Naive B cell (primary cell): ENCODE results near the gene DNAAF2. TPM values are rescaled to one million over a fixed set of nuclear protein-coding genes. Genes with fewer than 3 reads are reported as not detected.

Experiments
- ATAC-seq, 2 donors: fragments of 150-1000 bp; cut with Tn5 transposase; 2 replicates each; pipeline ENCODE4 v1.10.0; 2021; ENCODE audit warnings: low read depth in 2 of 2, mild to moderate bottlenecking in 2 of 2, moderate library complexity in 2 of 2
- DNase-seq: peaks from one replicate; pipeline ENCODE4 v3.0.0; 2022
- H3K27ac Mint-ChIP-seq, 6 donors: one replicate each; pipeline ENCODE4 v1.8.0; 2020 to 2022; ENCODE audit warnings: mild to moderate bottlenecking in 6 of 6, mixed read lengths in 6 of 6, moderate library complexity in 5 of 6, inconsistent platforms in 2 of 6
- H3K27me3 Mint-ChIP-seq, 3 donors: one replicate each; pipeline ENCODE4 v1.8.0; 2021 to 2022; ENCODE audit warnings: mixed read lengths in 3 of 3, mild to moderate bottlenecking in 1 of 3
- H3K36me3 Mint-ChIP-seq, 2 donors: one replicate each; pipeline ENCODE4 v1.8.0; 2020 to 2022; ENCODE audit warnings: mixed read lengths in 2 of 2, inconsistent platforms in 1 of 2, mild to moderate bottlenecking in 1 of 2
- H3K4me1 Mint-ChIP-seq, 3 donors: one replicate each; pipeline ENCODE4 v1.8.0; 2020 to 2022; ENCODE audit warnings: mixed read lengths in 3 of 3, inconsistent platforms in 1 of 3, mild to moderate bottlenecking in 1 of 3, moderate library complexity in 1 of 3
- H3K4me3 Mint-ChIP-seq, 8 donors: one replicate each; pipeline ENCODE4 v1.8.0; 2020 to 2022; ENCODE audit warnings: mild to moderate bottlenecking in 8 of 8, mixed read lengths in 8 of 8, moderate library complexity in 8 of 8, inconsistent platforms in 2 of 8
- H3K9me3 Mint-ChIP-seq, 7 donors: one replicate each; pipeline ENCODE4 v1.8.0; 2020 to 2022; ENCODE audit warnings: mixed read lengths in 7 of 7, mild to moderate bottlenecking in 5 of 7, inconsistent platforms in 2 of 7, moderate library complexity in 1 of 7
- polyA plus RNA-seq, 6 donors: library from polyadenylated mRNA; unstranded; fragments of 300-500 nt; fragmentation: Illumina TruSeq; gene quantifications; one replicate each; pipeline ENCODE4 v1.2.3, GENCODE V29; 2021; ENCODE audit warnings: low read depth in 6 of 6

DNAAF2 gene
- polyA plus RNA-seq, 6 donors from 2014 or later, result 16.1 to 28.3 (median 24.8) TPM

DNA sequence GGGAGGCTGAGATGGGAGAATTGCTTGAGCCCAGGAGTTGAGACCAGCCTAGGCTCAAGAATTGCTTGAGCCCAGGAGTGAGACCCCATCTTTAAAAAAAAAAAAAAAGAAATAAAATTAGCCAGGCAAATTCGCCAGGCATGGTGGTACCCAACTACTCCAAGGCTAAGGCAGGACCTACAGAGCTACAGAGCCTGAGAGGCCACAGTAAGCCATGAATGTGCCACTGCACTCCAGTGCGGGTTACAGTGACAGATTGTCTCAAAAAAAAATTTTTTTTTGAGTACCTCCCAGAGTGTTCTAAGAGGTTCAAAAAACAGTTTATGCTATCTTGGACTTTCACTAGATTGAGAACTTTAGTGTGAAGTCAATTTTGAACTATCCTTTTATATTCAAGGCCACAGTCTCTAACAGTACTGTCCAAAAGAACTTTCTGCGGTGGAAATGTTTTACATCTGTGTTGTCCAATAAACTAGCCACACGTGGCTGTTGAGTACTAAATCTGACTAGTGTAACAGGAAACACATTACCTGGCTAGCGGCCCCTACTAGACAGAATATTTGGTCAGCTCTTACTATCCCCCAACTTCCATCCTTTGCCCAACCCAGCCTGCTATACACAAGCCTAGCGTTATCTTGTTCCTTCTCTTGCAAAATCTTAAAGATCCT is 17.1 kb downstream of the DNAAF2 start:
- H3K36me3 Mint-ChIP-seq, result peaks cover 5 to 12% of the 10 kb centered on the region in 2 donors
- peak overlapping the region in 3 of 8 donors; percentile 1 to 99 (median 96) for H3K4me3 Mint-ChIP-seq
- peaks cover 31 to 39% (median 33%) of the 10 kb centered on the region in 3 donors for H3K4me1 Mint-ChIP-seq
- H3K9me3 Mint-ChIP-seq, result no peaks in the 10 kb centered on the region
- DNase-seq (no peak), ATAC-seq (no peak)
- H3K27me3 Mint-ChIP-seq, result no peaks in the 10 kb centered on the region
- H3K27ac Mint-ChIP-seq, result peak overlapping the region in 3 of 6 donors; percentile 21 to 97 (median 93)

DNA sequence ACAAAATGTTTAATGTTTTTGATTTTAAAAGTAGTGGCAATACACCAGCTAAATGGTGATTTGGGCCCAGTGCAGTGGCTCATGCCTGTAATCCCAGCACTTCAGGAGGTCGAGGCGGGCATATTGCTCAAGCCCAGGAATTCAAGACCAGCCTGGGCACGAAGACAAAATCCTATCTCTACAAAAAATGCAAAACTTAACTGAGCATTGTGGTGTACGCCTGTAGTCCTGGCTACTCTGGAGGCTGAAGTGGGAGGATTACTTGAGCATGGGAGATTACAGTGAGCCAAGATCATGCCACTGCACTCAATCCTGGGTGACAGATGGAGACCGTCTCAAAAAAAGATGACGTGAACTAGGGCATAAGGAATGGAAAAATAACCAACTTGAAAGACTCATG is 19.3 kb downstream of the DNAAF2 start:
- ATAC-seq, result no peak
- Mint-ChIP-seq H3K4me3 (peak overlapping the region in 1 of 8 donors; percentile 5), H3K9me3 (no peaks in the 10 kb centered on the region), H3K4me1 (peaks cover 19 to 27% (median 19%) of the 10 kb centered on the region in 3 donors), H3K27ac (no peak overlapping the region), H3K36me3 (peaks cover 5 to 12% of the 10 kb centered on the region in 2 donors), H3K27me3 (no peaks in the 10 kb centered on the region)
- no peak for DNase-seq

DNA sequence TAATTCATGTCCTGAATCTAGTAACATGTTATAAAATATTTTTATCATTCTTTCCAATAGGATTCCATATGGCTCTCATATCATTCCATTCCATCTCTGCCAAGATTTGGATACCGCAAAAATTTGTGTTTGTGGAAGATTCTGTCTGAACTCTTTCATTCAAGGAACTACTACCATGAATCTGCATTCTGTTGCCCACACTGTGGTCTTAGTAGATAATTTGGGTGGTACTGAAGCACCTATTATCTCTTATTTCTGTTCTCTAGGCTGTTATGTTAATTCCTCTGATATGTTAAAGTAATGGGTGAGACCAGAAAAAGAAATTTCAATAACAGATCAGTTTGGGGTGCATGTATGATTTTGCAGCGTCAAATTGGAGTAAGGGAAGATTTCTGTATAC is 20.8 kb downstream of the DNAAF2 start:
- no peak overlapping the region for H3K27ac Mint-ChIP-seq
- peaks cover 10 to 16% (median 12%) of the 10 kb centered on the region in 3 donors for H3K4me1 Mint-ChIP-seq
- H3K9me3 Mint-ChIP-seq, result no peaks in the 10 kb centered on the region
- no peaks in the 10 kb centered on the region for H3K27me3 Mint-ChIP-seq
- H3K4me3 Mint-ChIP-seq, result no peak overlapping the region
- ATAC-seq (no peak), DNase-seq (no peak)
- peaks cover 5 to 12% of the 10 kb centered on the region in 2 donors for H3K36me3 Mint-ChIP-seq

DNA sequence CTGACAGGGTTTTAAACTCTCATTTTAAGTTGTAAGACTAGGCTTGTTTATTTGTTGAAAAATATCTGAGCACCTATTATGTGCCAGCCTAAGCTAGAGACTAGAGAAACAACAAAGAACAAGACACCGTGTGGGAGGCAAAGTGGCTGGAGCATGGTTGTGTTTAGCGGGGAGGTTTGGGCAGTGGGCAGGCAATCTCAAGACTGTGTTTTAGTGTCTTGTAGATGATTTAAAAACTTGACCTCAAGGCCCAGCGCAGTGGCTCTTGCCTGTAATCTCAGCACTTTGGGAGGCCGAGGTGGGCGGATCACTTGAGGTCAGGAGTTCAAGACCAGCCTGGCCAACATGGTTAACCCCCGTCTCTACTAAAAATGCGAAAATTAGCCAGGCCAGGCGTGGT is 22.4 kb downstream of the DNAAF2 start:
- DNase-seq (no peak), ATAC-seq (no peak)
- no peaks in the 10 kb centered on the region for H3K9me3 Mint-ChIP-seq
- peaks cover 0 to 5% (median 0%) of the 10 kb centered on the region in 3 donors for H3K4me1 Mint-ChIP-seq
- H3K4me3 Mint-ChIP-seq, result no peak overlapping the region
- no peak overlapping the region for H3K27ac Mint-ChIP-seq
- no peaks in the 10 kb centered on the region for H3K36me3 Mint-ChIP-seq
- no peaks in the 10 kb centered on the region for H3K27me3 Mint-ChIP-seq

DNA sequence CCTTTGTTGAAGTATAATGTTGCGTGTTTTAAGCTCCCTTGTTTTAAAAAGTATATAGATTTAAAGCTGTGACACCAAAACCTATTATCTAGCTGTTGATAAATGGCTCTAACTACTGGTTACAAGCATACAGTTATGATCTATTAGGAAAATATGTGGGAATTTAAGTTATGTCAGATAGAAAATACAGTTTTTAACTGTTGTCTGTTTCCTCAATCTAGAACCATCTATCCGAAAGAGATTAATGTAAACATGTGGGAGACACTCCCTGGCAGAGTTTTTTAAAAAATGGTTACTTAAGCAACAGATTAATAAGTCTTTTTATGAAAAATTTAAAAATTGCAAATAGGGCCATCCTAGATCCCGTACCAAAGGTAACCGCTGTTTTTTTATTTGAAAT is 22.8 kb downstream of the DNAAF2 start:
- Mint-ChIP-seq H3K9me3 (no peaks in the 10 kb centered on the region), H3K4me1 (peaks cover 0 to under 1% (median 0%) of the 10 kb centered on the region in 3 donors), H3K4me3 (no peak overlapping the region), H3K27me3 (no peaks in the 10 kb centered on the region), H3K36me3 (no peaks in the 10 kb centered on the region), H3K27ac (no peak overlapping the region)
- ATAC-seq (no peak), DNase-seq (no peak)

DNA sequence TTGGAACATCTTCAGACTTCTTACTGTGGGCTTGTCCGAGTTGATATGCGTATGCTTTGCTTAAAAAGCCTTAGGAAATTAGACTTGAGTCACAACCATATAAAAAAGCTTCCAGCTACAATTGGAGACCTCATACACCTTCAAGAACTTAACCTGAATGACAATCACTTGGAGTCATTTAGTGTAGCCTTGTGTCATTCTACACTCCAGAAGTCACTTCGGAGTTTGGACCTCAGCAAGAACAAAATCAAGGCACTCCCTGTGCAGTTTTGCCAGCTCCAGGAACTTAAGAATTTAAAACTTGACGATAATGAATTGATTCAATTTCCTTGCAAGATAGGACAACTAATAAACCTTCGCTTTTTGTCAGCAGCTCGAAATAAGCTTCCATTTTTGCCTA is 27.5 kb downstream of the DNAAF2 start:
- Mint-ChIP-seq H3K36me3 (no peaks in the 10 kb centered on the region), H3K4me1 (peaks cover 0 to 4% (median 0%) of the 10 kb centered on the region in 3 donors), H3K4me3 (no peak overlapping the region), H3K9me3 (no peaks in the 10 kb centered on the region), H3K27ac (no peak overlapping the region), H3K27me3 (no peaks in the 10 kb centered on the region)
- ATAC-seq (no peak), DNase-seq (no peak)

DNA sequence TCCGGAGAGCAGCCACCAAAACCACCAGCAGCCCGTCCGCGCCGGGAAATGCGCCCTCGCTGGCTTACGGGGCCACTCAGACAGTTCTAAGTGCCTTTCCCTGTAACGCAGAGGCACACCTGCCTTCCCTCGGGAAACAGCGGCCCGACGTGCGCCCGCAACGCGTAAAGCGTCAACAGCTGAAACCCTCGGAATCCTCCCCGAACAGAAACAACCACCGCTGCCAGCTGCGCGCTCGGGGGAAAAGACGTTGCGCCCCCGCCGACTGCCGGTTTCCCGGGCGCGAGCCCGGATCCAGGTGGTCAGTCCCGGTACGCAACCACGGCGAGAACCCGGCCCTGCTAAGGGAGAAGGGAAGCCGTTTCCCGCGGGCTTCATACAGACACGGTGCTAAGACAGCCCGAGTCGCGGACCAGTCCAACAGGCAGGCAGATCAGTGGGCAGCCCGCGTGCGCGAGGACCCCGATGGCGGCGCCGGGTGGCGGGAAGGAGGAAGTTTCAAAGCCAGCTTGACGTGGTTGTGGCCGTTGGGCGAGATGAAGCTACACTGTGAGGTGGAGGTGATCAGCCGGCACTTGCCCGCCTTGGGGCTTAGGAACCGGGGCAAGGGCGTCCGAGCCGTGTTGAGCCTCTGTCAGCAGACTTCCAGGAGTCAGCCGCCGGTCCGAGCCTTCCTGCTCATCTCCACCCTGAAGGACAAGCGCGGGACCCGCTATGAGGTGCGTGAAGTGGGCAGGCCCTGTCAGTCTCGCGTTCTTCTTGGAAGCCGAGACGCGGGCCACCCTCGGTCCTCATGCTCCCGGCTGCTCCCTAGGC is 36.4 kb downstream of the DNAAF2 start, which contains the start of gene LRR1:
TSS of gene LRR1 (plus strand) at position 456 of the 816 bp plus-strand sequence. CDS start at position 537, 81 bp downstream.
- H3K4me1 Mint-ChIP-seq, result peaks cover 23 to 58% (median 46%) of the 10 kb centered on the region in 3 donors

DNA sequence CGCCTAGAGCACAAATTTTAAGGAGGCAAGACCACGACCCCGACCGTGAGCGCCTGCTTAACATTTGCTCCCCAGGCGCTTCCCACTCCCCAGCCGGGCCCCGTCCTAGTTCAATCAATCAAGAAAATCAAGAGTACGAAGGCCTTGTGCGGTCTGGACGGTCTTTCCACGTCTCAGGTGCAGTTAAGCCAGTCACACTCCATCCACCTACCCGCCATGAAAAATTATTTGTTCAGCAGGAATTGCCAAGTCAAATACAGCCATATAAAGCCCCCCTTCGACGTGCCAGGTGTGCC is 36.9 kb downstream of the DNAAF2 start:
- Mint-ChIP-seq H3K27ac (peak overlapping the region; percentile 96 to 100 (median 99)), H3K4me1 (peaks cover 23 to 58% (median 46%) of the 10 kb centered on the region in 3 donors), H3K27me3 (no peaks in the 10 kb centered on the region), H3K9me3 (no peaks in the 10 kb centered on the region), H3K36me3 (no peaks in the 10 kb centered on the region), H3K4me3 (peak overlapping the region; percentile 94 to 100 (median 98))
- DNase-seq (no peak), ATAC-seq (no peak)

More for the DNA sequence above, 36.4 kb downstream of the DNAAF2 start, which contains the start of gene LRR1:
- H3K9me3 Mint-ChIP-seq, result no peaks in the 10 kb centered on the region
- H3K27me3 Mint-ChIP-seq, result no peaks in the 10 kb centered on the region
- H3K27ac Mint-ChIP-seq, result peak within 1 kb of the TSS; percentile 96 to 100 (median 99)
- peak; percentile 69 to 70 for ATAC-seq
- peak; percentile 94 for DNase-seq
- no peaks in the 10 kb centered on the region for H3K36me3 Mint-ChIP-seq
- peak within 1 kb of the TSS; percentile 94 to 100 (median 98) for H3K4me3 Mint-ChIP-seq

DNA sequence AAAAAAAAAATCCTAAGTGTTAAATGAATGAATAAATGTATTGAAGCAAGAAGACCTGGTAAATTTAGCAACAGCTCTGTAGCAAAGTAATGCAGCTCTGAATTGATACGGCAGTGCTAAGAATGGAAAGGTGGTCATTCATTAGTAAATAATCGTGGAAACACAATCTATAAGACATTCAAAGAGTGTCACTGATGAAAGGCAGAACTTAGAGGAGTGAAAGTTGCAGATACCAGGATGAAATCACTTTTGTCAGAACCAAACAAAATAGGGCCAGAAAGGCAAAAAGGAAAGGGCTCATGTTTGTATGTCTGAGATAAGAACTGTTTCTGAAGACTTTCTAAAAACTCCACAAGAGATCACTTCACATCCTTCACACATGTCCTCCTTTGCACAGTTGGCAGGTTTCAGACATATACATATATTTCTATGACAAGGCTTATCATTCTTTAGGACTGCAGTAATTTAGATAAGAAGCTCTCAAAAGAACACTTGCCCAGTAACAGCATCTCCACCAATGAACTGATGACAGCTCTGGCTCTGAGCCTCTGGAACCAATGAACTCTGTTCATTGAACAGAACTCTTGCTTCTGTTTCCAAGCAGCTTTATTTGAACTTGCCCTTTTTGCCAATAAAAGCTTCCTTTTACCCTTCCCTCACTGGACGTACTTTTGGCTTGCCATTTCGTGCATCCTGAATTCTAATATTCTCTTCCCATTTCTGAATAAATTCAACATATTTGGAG is 40.5 kb downstream of the DNAAF2 start:
- Mint-ChIP-seq H3K27ac (peak overlapping the region in 4 of 6 donors; percentile 84 to 99 (median 90)), H3K4me3 (peak overlapping the region in 5 of 8 donors; percentile 6 to 99 (median 46)), H3K9me3 (no peaks in the 10 kb centered on the region), H3K36me3 (no peaks in the 10 kb centered on the region), H3K27me3 (no peaks in the 10 kb centered on the region), H3K4me1 (peaks cover 18 to 52% (median 40%) of the 10 kb centered on the region in 3 donors)
- ATAC-seq (peak in 1 of 2 donors; percentile 17), DNase-seq (peak; percentile 33)

DNA sequence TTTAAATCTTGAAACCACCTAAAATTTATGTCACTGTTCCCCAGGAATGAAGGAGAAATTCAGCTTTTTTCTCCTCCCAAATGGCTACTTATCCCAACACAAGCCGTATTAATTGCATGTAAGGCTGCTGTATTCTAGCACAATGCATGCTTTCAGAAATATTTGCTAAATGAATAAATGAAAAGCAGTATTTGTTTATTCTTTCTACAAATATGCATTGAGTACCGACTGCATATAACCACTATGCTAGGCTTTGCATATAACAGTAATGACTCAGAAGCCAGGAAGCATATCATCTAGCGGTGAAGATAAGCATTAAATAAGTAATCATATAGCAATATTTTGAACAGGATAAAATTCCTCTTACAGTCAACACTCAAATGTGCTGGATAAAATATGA is 42.0 kb downstream of the DNAAF2 start:
- no peaks in the 10 kb centered on the region for H3K9me3 Mint-ChIP-seq
- peak overlapping the region in 1 of 8 donors; percentile 18 for H3K4me3 Mint-ChIP-seq
- H3K27me3 Mint-ChIP-seq, result no peaks in the 10 kb centered on the region
- peak overlapping the region in 1 of 6 donors; percentile 96 for H3K27ac Mint-ChIP-seq
- ATAC-seq (no peak), DNase-seq (no peak)
- H3K4me1 Mint-ChIP-seq, result peaks cover 13 to 42% (median 34%) of the 10 kb centered on the region in 3 donors
- H3K36me3 Mint-ChIP-seq, result no peaks in the 10 kb centered on the region

DNA sequence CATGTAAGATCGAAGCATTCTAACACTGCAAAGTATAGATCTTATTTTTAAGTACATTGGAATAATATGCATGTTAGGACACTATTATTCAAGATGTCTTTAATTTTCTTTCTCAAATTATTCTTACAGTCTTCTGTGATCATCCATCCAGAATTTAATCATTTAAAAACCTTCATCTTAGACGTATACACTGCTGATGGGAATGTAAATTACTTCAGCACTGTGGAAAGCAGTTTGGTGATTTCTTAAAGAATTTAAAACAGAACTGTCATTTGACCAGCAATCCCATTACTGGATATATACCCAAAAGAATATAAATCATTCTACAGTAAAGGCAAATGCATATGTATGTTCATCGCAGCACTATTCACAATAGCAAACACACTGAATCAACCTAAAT is 45.7 kb downstream of the DNAAF2 start:
- DNase-seq (no peak), ATAC-seq (no peak)
- H3K27ac Mint-ChIP-seq, result peak overlapping the region in 1 of 6 donors; percentile 31
- no peak overlapping the region for H3K4me3 Mint-ChIP-seq
- peaks cover 0 to 4% of the 10 kb centered on the region in 2 donors for H3K36me3 Mint-ChIP-seq
- H3K27me3 Mint-ChIP-seq, result no peaks in the 10 kb centered on the region
- peaks cover 13 to 28% (median 22%) of the 10 kb centered on the region in 3 donors for H3K4me1 Mint-ChIP-seq
- H3K9me3 Mint-ChIP-seq, result peaks cover 0 to 2% (median 0%) of the 10 kb centered on the region in 7 donors

DNA sequence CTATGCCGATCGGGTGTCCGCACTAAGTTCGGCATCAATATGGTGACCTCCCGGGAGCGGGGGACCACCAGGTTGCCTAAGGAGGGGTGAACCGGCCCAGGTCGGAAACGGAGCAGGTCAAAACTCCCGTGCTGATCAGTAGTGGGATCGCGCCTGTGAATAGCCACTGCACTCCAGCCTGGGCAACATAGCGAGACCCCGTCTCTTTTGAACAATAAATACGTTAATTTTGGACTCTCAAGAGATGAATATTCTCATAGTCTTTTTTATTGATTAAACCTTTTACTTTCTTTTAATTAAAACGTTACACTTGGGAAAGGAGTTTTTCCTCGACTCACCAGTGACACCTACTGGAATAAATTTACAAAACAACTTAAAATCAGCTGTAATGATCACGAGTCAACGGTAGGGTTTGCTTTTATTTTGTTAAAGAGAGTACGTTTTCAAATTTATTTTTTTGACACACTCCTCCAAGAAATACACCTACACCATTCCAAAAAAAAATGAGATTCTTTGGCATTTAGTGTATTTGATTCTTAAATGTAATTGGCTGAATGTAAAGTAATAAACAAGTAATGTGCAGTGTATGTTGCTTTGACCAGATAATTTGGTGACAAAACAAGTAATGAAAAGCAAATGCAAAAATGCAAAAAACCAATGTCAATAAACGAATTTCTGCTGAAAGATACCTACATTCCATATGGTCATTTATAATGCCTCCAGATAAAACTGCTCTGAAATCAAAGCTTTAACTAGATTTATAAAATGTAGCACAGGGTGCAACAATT is 48.2 kb downstream of the DNAAF2 start:
- peak; percentile 72 for DNase-seq
- Mint-ChIP-seq H3K4me1 (peaks cover 23 to 47% (median 37%) of the 10 kb centered on the region in 3 donors), H3K36me3 (peaks cover 0 to 19% of the 10 kb centered on the region in 2 donors), H3K4me3 (peak overlapping the region; percentile 90 to 99 (median 98)), H3K27ac (peak overlapping the region; percentile 96 to 99 (median 99)), H3K27me3 (no peaks in the 10 kb centered on the region), H3K9me3 (peaks cover 0 to 2% (median 0%) of the 10 kb centered on the region in 7 donors)
- ATAC-seq, result peak; percentile 24 to 25
